Stimulated activated CD8-positive, alpha-beta memory T cell treated with anti-CD3 and anti-CD28 coated beads, Interleukin-15, amount 100 ng/mL, for 24 hours (primary cell): ENCODE measurements around the gene FAM114A1.

Experiments used
- DNase-seq: peaks from one replicate; pipeline ENCODE4 v3.0.0-alpha.2; 2020; ENCODE audit warnings: low read depth

Gene FAM114A1

GRCh38 chr4:38859501-38859900 is 8.1 kb upstream of the FAM114A1 start:
- no peak for DNase-seq

- DNase-seq: no peak
These were observed 6.7 kb upstream of the FAM114A1 start for GRCh38 chr4:38860788-38861424.

DNA sequence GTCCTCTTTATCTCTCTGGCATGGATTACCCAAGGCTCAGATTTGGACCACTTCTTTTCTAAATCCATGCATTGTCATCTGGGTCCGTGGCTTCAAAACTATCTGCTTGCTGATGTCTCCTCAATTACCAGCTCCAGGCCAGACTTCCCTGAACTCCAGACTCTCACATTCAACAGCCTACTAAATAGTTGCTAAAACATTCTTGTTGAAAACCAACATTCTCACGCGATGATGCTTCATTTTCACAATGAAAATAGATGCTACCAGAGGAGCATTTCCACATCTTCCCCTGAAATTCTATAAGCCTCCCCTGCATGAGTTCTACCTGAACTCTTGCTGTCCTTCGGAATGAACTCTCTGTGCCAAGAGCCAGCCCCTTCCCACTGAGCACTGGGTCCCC is 5.8 kb upstream of the FAM114A1 start:
- no peak for DNase-seq

GRCh38 chr4:38865445-38865844 is 2.2 kb upstream of the FAM114A1 start:
- no peak for DNase-seq

DNA sequence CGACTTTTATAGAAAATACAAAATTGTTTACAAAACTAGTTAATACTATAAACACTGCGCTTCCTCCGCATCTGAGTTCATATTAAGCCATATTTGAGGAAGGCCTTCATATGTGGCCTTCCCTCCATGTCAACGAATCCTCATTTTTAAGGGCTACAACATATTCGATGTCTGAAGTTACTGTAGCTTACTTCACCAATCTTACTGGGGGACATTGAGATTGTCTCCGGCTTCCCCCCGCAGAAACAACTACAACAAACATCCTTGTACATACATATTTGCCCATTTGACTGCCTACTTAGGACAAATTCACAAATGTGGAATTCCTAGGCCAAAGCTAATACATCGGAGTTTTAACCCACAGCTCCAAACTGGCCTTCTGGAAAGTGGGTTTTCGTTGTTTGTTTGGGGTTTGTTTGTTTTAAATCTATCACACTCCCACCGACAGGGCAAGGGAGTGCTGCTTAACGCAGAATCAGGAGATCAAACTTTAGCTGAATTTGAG is 581 bp upstream of the FAM114A1 start:
- no peak for DNase-seq

DNA sequence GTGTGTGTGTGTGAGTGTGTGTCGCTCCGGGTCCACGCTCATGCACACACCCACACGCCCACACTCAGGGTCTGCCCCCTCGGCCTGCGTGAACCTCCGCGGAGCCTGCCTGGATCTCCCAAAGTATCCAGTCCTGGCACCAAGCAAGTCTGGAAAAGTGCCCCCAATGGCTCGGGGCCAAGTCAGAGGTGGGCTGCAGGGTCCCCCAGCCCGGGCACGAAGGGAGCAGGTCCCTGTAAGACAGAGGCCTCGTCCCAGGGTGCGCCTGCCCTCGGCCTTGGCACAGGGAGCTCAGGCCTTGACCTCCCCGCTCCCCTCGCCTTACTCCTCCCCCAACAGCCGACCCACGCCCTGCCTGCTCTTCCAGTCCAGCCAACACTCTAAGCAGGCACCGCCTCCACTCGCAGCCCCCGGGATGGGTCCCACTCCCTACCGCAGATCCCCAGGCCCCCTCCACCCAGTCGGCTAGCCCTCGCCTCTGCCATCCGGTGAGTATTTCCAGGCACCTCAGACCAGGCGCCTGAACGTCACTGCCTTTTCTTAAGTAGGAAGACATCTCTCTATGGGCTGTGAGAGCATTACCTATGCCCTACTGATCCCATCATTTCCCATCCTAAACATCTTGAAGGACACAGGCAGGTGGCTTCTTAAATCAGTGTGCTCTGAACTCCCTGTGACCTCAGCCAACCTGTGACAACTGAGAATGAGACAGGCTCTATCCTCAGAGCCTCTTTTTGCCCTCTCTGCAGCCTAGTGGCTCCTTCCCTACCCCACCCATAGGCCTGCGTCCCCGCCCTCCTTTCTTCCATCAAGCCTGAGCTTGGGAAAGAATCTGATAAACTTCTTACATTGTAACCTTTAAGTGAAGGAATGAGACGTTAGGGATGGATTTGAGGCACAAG is 704 bp downstream of the FAM114A1 start:
- DNase-seq: no peak

DNA sequence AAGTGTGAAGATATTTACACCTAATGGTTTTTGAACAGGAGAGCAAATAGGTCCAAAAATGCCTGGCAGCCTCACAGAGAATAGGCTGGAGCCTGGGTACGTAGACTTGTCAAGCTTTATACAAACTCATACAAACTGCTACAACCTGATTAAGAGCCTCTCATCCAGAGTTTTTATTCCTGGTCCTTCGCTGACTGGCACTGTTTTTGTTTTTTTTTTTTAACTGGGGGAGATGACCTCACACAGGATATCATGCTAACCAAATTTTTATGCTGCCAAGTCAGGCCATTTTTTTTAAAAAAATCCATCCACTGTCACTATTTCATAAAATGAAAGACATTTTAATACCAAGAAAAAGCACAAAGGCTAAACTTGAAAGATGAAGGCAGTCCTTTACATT is 1.9 kb downstream of the FAM114A1 start:
- no peak for DNase-seq

DNA sequence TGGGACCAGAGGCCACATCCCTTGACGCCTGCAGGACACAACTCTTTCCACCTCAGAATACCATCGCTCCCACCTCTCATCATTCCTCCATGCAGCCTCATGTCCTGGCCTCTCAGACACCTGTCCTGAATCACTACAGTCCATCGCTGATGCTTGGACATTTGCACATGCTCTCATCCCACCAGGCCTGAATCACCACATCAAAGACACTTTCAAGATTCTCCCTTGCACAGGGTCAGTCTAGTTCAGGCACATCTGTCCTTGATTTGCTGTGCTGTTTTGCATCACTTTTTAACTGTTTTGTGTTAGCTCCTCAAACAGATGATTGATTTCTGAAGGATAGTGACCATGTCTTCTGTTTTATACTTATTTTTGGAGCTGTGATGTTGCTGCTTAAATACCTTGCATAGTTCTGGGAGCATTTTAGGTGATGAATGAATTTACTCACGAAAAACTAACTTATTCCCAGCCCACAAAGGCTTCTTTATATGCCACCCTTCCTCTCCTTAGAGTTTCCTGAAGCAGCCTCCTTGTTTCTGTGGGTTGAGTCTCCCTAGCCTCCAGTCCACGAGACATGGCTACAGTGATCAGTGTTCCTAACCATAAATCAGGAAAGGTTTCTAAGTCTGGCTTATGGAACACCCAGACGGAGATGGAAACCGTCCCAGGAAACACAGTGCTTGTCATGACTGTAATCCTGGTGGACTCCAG is 2.6 kb downstream of the FAM114A1 start:
- no peak for DNase-seq

- no peak for DNase-seq
These were observed 4.0 kb downstream of the FAM114A1 start for GRCh38 chr4:38871593-38871992.

- no peak for DNase-seq
These were observed 5.0 kb downstream of the FAM114A1 start for GRCh38 chr4:38872620-38873019.

GRCh38 chr4:38873290-38873944 is 5.8 kb downstream of the FAM114A1 start:
- DNase-seq: no peak

- DNase-seq: no peak
These were observed 9.0 kb downstream of the FAM114A1 start for GRCh38 chr4:38876636-38877035.

DNA sequence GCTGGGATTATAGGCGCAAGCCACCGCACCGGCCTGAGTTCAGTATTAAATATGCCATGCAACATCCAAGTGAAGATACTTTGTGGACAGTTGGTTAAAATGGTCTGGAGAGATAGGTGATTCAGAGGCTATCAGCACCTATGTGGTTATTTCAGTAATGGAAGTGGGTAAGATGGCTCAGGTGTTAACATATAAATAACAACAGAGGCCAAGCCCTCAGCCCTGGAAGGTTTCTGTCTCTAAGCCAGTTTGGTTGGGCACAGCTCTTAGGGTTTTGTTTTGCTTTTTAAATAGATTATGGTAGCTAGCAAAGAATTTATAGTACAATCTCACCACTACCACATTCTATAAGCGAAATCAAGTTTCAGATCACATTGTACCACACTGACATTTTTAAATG is 16.6 kb downstream of the FAM114A1 start:
- no peak for DNase-seq

DNA sequence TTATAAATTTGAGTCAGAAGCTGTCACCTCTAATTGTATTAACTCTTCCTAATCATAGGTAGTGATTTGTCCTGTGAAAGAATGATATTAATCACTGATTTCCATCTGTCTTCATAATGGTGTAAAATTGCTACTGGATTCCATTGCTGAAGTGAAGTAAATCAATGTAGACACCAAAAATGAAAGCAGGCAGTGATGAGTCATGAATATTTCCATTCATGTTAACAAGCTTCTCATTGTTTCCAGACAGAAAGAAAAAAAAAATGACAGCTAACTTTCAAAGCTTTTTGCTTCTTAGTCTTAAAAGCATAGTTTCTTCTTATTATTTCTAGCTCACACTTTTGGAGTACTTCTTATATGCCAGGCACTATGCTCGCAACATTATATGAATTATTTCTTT is 21.5 kb downstream of the FAM114A1 start:
- DNase-seq: no peak

GRCh38 chr4:38891051-38891983 is 23.7 kb downstream of the FAM114A1 start:
- DNase-seq: no peak

- no peak for DNase-seq
These were observed 26.8 kb downstream of the FAM114A1 start for GRCh38 chr4:38894322-38894982.

DNA sequence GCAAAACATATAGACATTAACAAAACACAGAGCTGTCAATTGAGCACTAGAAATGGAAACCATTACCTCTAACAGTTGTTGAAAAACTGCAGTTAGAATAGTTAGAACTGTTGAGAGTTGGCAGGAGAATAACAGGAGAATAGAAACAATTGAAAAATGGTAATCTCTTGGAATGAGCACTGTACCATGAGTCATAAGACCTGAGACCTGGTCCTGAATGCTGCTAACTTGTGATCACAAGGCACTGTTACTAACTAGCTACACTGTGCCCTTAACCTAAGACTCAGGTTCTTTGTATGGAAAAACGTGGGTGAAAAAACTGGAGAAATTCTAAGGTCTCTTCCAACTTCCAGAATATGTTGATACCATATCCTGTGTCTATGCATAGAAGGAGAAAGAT is 29.3 kb downstream of the FAM114A1 start:
- DNase-seq: no peak

- DNase-seq: no peak
These were observed 30.6 kb downstream of the FAM114A1 start for GRCh38 chr4:38898245-38898644.

- no peak for DNase-seq
These were observed 34.6 kb downstream of the FAM114A1 start for GRCh38 chr4:38902221-38902620.

DNA sequence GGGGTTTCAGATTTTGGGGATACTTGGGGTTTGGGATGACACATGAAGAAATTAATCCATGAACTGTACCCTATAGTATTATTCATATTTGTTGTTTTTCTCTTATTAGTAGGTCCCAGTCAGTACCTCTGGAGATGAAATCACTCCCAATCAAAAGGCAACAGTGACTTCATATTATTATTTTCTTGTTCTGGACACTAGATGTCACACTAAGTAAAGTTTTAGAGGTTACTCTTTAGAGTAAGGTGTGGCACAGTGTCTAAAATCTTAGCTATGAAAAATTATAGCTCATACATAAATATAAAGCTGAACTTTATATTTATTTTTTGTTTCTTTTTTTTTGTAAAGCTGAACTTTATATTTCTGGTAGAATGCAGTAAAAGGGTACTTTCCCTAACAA is 35.1 kb downstream of the FAM114A1 start:
- no peak for DNase-seq
